Measurements from ENCODE around the gene BOC.

The BOC gene

DNA sequence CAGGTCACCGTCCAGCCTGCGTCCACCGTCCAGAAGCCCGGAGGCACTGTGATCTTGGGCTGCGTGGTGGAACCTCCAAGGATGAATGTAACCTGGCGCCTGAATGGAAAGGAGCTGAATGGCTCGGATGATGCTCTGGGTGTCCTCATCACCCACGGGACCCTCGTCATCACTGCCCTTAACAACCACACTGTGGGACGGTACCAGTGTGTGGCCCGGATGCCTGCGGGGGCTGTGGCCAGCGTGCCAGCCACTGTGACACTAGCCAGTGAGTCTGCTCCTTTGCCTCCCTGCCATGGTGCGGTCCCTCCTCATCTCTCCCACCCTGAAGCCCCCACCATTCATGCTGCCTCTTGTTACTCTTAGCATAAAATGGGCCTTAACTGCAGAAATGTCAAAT lies 39.2 kb downstream of the BOC start:
- DNase-seq, result no peak

DNA sequence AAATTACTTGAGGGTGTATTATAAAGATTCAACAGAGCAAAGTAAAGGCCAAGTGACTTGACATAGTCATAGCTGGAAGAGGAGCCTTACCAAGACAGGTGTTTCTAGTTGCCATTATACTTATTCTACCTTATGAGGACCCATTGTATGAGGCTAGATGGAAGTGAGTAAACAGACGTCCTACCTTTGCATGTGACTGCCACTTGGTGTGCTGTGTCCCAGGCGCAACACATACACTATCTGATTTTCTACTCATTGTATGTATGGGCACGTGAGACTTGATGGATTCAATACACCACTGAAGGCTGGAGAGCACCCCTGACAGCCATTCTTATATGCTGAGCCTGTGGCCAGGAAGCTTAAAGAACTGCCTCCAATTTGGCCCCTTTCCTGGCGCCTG lies 40.5 kb downstream of the BOC start:
- DNase-seq, result no peak

DNA sequence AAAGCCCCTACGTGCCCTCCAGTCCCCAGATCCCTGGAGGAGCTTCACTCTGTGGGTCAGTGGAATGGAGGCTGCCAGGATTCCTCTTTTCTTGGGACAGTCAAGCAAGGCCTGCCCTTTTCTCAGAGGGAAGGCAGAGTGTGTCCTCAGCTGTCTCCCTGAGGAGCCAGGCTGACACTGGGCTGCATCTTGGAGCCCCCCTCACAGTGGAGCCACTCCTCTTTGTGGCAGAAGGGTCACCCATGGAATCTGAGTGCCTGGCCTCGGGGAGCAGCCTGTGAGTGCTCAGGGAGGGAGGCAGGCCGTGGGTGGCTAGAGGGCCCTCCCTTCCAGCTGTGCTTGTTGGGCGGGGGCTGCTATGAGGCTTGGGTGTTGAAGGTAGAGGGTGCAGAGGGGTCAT lies 41.2 kb downstream of the BOC start:
- no peak for DNase-seq

DNA sequence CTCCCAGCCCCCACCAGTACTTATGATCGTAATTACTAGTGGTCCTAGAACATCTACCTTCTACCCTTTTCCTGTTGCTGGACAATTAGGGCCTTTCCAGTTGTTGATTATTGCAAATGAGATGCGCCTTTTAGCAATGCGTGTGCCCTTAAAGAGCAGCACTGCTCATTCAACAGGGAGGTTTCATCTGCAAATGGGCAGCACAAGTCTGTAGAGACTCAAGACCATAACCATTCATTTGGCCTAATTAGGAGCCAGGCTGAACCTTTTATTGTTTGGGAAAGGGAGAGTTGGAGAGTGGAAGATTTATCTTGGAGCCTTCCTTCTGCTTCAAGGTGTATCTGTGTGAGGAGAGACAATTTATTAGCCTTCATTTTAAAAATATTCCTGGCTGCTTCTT lies 42.3 kb downstream of the BOC start:
- DNase-seq, result peak in 1 of 2 experiments; percentile 65

DNA sequence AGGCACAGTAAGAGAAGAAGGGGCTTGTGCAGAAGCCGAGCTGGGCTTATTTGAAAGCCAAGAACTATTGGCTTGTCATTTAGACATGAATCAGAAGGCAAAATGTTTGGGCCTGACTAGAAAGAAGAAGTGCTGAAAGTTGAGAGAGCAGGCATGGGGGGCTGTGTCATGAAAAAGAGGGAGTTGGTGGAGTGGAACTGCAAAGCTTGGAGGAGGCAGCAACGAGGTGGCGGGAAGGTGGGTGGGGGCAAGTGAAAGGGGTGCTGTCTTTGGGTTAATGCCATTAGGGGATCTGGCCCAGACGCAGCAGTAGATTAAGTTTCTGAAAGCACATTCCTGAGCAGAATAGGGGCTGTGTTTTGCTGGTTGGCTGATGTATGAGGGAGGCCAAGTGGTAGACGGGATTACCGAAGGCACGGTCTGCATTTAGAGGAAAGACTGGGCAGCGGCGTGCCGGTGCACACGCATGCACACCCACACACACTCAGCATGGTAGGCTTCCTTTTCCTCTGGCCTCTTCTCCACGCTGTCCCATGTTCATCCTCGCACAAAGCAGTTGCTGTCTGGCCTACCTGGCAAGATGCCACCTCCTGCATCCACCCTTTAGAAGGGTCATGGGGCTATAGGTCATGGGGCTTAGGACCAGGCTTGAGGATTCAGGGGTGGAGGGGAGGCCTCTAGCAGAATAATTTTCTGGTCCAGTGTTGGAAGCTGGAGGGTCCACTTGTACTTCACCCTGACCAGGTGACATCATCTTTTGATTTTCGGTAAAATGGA lies 43.0 kb downstream of the BOC start:
- DNase-seq, result peak in 1 of 2 experiments; percentile 65

DNA sequence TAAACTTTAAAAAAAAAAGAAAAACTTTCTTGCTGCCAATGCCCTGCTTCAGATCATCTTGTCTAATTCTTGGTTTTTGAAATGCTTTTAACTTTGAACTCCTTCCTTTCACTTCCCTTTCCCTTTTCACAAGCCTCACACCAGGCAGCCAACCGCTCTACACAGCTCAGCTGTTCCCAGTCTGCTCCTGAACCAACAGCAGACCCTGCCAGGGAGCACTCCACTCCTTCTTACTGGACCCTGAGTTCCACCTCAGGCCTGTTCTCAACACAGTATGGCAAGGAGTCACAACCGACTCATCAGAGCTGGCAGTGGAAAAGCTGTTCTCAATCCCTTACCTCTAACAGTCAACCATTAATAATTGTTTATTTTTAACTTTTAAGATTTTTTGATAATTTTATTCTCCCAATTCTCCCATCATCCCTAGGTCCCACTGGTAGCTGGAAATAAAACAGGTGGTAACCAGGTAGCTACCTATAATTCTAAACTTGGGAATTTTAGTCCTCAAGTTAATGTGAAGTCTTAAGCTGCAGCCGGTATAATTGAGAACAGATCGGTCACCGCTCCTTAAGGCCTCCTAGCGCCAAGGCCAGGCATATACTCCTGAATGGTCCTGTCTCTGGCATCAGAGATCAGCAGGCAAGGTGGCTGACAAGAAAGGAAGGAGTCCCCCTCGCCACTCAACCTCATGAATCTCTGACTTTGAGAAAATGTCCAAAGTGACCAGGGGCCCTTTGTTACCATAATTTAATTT lies 43.9 kb downstream of the BOC start:
- peak in 1 of 2 experiments; percentile 34 for DNase-seq

DNA sequence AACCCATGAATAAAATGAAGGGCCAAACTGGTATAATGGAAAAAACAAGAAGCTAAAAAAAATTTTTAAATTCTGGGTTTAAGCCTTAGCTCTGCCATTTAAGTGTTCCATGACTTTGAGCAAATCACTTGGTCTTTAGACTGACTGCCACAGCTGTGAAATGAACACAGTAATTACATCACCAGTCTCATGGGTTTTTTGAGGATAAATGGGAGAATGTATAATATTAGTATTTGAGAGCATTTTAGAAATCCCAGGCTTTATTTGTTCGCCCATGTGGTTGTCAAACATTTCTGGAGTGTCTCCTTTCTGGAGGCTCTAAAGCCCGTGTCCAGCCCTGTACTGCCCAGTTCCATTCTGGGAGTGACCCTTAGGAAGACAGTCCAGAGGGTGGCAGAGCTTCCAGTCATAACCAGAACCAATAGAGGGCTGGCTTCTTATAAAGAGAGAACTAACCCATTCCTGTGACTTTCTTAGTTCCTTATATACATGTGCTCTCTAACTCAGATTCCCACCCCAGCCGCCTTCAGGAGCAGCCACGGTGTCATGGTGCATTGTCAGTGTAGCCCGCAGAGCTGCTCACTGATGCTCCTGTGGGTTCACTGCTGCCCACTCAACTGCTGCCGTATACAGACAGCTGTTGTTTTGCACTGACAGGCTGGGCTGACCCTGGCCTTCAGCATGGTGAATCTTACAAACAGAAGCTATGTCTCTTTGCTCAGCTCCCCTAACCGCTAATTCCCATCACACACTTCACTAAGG lies 44.7 kb downstream of the BOC start:
- no peak for DNase-seq

GRCh38 chr3:113258361-113258760 lies 47.0 kb downstream of the BOC start:
- no peak for DNase-seq

DNA sequence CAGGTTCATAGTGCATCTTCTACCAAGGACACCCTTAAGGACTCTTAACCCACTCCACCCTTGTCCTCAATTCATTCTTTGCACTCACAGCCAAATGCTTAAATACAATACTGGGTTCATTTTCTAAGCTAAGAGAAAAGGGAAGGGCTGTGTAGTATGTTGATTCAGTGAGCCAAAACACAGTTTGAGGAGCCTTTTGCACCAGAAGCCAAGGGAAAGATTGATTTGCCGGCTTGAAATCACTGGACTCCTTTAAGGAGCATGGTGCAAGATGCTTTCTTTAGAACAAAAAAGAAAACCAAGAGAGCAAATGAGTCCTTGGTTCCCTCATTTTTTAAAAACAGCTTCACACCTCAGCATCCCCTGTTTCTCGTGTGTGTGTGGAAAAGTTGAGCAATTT lies 47.8 kb downstream of the BOC start:
- DNase-seq, result no peak

DNA sequence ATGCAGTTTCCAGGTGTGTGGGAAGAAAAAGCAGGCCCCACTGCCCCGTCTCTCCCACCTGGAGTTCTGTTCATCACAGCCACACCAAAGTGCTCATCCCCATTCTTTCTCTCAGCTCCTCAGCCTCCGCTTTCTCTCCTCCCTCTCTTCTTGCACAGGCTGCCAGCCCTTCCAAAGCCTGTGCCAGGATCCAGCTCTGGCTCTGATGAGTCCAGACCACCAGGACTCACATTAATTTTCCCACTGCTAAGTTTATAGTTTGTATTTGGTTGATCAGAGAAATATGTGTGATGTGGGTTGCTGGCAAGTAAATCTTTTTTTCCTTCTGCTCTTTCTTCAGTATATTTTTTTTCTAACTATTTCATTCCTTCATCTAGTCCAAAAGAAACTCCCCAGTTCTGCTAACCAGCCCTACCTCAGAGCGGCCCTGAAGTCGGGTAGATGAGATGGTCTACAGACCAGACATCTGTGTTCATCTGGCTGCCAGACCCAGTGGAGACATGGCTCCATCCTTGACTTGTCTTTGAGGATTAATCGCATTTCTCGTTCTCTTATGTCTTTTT lies 49.8 kb downstream of the BOC start:
- DNase-seq, result peak; percentile 70 to 76

DNA sequence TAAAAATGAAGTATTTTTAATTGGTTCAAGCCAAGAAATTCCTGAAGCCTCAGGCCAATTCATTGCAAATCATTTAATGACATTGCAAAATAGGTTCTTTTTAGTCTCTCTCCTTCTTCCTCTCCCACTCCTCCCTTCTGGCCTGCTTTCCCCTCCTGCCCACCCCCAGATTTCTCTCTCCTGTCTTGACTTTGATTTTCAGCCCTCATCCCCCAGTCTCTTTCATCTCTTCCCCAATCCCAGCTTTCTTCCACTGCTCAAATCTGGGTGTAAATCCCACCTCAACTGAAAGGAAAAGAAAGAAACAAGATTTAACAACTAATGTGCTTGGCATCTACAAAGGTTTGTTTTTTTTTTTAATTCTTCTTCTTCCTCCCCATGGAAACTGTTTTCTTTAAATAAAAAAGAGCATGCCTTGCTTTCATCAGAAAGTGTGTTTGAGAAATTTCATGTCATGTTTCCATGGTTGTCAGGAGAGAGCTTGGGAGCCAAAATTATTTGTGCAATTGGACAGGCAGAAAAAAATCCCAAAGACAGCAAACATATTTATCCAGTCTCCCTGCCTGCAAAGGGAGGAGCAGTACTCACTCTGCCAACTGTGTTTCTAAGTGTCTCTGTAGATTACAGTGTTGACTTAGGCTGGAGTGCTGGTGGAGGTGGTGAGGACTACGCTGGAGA lies 50.4 kb downstream of the BOC start:
- DNase-seq, result peak; percentile 51 to 72

DNA sequence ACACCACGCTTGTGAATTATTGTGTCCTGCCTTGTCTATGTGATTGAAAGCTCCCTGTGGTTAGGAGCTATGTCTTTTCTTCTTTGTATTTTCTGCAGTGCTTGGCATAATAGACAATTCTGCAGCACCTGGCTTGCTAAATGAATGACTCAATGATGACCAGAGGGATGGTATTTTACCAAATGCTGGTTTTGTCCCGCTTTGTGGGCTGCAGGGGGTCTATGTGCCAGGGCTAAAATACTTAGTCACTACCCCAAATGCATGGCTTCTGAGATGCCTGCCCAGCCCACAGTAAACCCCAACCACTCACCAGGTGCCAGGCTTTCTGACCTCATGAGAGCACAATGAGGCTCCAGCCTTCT lies 50.9 kb downstream of the BOC start:
- DNase-seq, result peak in 1 of 2 experiments; percentile 36

DNA sequence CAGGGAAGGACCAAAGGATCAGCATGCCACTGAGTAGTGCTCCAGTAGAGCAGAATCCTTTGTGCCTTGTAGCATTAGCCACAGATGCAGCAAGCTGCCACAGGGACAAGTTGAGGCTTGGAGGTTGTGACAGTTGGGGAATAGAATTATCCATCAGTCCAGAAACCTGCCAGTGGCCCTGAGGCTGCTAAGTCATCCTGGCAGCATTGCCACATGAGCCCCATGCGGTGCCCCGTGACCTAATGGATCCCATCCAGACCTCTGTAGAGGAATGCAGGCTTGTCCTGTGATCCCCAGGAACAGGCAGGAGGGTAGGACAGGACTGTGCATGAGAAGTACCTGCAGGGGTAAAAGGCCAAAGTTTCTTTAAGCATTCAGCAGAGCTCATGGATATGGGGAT lies 51.7 kb downstream of the BOC start:
- no peak for DNase-seq

GRCh38 chr3:113263778-113264177 lies 52.4 kb downstream of the BOC start:
- DNase-seq, result no peak

DNA sequence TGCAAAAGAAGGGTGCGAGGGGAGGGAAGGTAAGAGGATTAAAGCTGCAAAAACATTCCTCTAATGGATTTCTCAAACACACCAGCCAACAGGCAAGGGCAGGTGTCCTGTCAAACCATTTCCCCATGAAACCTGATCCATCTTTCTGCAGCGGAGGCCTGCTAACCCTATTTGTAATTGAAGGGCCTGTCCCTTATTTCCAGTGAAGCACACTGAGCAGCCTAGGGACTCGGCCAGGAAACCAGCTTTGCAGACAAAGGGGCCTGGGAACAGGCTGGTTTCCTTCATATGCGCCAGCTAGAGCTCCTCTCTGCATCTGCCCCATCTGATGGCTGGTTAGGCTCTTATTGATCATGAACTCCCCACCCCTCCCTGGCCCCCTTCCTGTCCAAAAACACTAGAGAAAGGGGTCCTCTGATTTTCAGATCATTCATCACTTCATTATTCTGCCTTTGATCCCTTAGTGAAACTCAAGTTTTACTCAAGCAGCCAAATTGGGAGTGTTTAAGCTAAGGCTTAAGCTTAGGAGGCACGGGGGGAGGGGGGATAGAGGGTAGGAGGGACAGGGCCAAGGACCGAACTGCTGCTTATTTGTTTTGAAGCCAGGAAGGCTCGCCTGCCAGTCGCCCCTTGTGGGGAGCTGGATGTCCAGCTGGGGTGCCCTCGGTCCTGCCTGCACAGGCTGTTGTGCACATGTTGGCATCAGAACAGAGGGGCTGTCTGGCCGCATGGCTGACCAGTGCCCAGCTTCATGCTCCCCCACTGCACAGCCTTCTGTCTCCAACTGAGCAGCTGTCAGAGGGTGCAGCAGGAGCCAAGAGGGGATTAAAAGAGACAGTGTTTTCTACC lies 53.1 kb downstream of the BOC start:
- DNase-seq, result peak; percentile 94 to 97

- DNase-seq, result peak; percentile 61 to 70
These were observed 53.9 kb downstream of the BOC start for GRCh38 chr3:113265231-113265630.

GRCh38 chr3:113266738-113267137 lies 55.4 kb downstream of the BOC start:
- DNase-seq, result no peak

DNA sequence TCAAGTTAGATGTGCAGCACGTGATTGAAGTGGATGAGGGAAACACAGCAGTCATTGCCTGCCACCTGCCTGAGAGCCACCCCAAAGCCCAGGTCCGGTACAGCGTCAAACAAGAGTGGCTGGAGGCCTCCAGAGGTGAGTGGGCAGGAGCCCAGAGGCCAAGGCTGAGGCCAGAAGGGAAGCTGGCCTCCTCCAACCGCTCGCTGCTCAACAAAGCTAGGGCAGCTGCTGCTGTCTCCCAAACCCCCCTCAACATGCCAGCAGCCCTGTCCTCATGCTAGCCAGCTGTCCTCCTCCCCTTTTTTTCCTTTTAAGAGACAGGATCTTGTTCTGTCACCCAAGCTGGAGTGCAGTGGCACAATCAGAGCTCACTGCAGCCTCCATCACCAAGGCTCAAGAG lies 57.0 kb downstream of the BOC start:
- peak in 1 of 2 experiments; percentile 25 for DNase-seq

- DNase-seq, result peak in 1 of 2 experiments; percentile 59
These were observed 57.6 kb downstream of the BOC start for GRCh38 chr3:113268942-113269341.

- peak; percentile 39 to 85 for DNase-seq
These were observed 58.3 kb downstream of the BOC start for GRCh38 chr3:113269661-113270060.

- peak; percentile 48 to 61 for DNase-seq
These were observed 58.7 kb downstream of the BOC start for GRCh38 chr3:113270068-113270467.

DNA sequence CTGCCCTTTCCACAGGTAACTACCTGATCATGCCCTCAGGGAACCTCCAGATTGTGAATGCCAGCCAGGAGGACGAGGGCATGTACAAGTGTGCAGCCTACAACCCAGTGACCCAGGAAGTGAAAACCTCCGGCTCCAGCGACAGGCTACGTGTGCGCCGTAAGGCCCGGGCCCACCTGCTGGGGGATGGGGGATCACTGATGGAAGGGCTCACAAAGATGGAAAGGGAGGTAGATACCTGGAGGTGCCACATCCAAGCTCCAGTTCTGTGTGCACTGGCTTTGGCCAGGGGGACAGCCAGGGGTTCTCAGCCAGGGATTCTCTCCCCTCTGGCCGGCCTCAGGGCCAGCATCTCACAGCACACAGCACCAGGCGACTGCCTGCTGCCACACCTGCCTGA lies 59.4 kb downstream of the BOC start:
- DNase-seq, result no peak
